Stomach smooth muscle (tissue), 2 donors: Measurements from ENCODE around the gene C2orf92.

Experiments
- H3K27ac ChIP-seq: one replicate; pipeline ENCODE4 v1.7.0; 2013; ENCODE audit warnings: mild to moderate bottlenecking, low read length, inconsistent platforms
- H3K27me3 ChIP-seq, 2 donors: one replicate each; pipeline ENCODE4 v1.7.0; 2013; ENCODE audit warnings: low read length in 2 of 2; ENCODE audit not compliant: insufficient read depth in 2 of 2, control insufficient read depth in 1 of 2
- H3K36me3 ChIP-seq, 2 donors: one replicate each; pipeline ENCODE4 v1.7.0; 2013; ENCODE audit warnings: low read length in 2 of 2; ENCODE audit not compliant: control insufficient read depth in 2 of 2, insufficient read depth in 2 of 2
- H3K4me1 ChIP-seq: one replicate; pipeline ENCODE4 v1.7.0; 2013; ENCODE audit warnings: low read length; ENCODE audit not compliant: control insufficient read depth, insufficient read depth
- H3K4me3 ChIP-seq, 2 donors: one replicate each; pipeline ENCODE4 v1.7.0; 2013; ENCODE audit warnings: low read length in 2 of 2
- H3K9ac ChIP-seq, 2 donors: one replicate each; pipeline ENCODE4 v1.7.0; 2013; ENCODE audit warnings: low read length in 2 of 2, mild to moderate bottlenecking in 1 of 2
- H3K9me3 ChIP-seq, 2 donors: one replicate each; pipeline ENCODE4 v1.7.0; 2013; ENCODE audit warnings: low read length in 2 of 2; ENCODE audit not compliant: control insufficient read depth in 2 of 2
- donor health status: healthy.
- donor health status: Pancreatic carcinoma.

Gene C2orf92

GRCh38 chr2:97740590-97741182 lies 71.2 kb downstream of the C2orf92 start:
- Histone ChIP-seq H3K27me3 (no peaks in the 10 kb centered on the region), H3K4me1 (no peaks in the 10 kb centered on the region), H3K27ac (no peak overlapping the region), H3K9me3 (no peaks in the 10 kb centered on the region), H3K4me3 (no peak overlapping the region), H3K9ac (no peak overlapping the region), H3K36me3 (peaks cover 0 to 4% of the 10 kb centered on the region in 2 donors)

GRCh38 chr2:97741251-97741650 lies 71.7 kb downstream of the C2orf92 start:
- no peak overlapping the region for H3K9ac ChIP-seq
- no peaks in the 10 kb centered on the region for H3K27me3 ChIP-seq
- no peaks in the 10 kb centered on the region for H3K9me3 ChIP-seq
- no peak overlapping the region for H3K4me3 ChIP-seq
- no peak overlapping the region for H3K27ac ChIP-seq
- peaks cover 0 to 4% of the 10 kb centered on the region in 2 donors for H3K36me3 ChIP-seq
- no peaks in the 10 kb centered on the region for H3K4me1 ChIP-seq

- no peaks in the 10 kb centered on the region for H3K4me1 ChIP-seq
- H3K36me3 ChIP-seq, result peaks cover 0 to 4% of the 10 kb centered on the region in 2 donors
- H3K9ac ChIP-seq, result no peak overlapping the region
- no peak overlapping the region for H3K4me3 ChIP-seq
- H3K9me3 ChIP-seq, result no peaks in the 10 kb centered on the region
- no peak overlapping the region for H3K27ac ChIP-seq
- H3K27me3 ChIP-seq, result no peaks in the 10 kb centered on the region
Measured at GRCh38 chr2:97741686-97742085, 72.2 kb downstream of the C2orf92 start.

GRCh38 chr2:97742381-97742847 lies 72.9 kb downstream of the C2orf92 start:
- no peak overlapping the region for H3K27ac ChIP-seq

GRCh38 chr2:97743913-97744312 lies 74.4 kb downstream of the C2orf92 start:
- Histone ChIP-seq H3K9ac (no peak overlapping the region), H3K9me3 (no peaks in the 10 kb centered on the region), H3K4me3 (no peak overlapping the region), H3K4me1 (peaks cover 7% of the 10 kb centered on the region), H3K27me3 (no peaks in the 10 kb centered on the region), H3K27ac (no peak overlapping the region), H3K36me3 (peaks cover 0 to 4% of the 10 kb centered on the region in 2 donors)

More at GRCh38 chr2:97742381-97742847, 72.9 kb downstream of the C2orf92 start:
- H3K4me1 ChIP-seq, result peaks cover 5% of the 10 kb centered on the region
- no peak overlapping the region for H3K4me3 ChIP-seq
- H3K27me3 ChIP-seq, result no peaks in the 10 kb centered on the region
- peaks cover 0 to 4% of the 10 kb centered on the region in 2 donors for H3K36me3 ChIP-seq
- H3K9me3 ChIP-seq, result no peaks in the 10 kb centered on the region
- no peak overlapping the region for H3K9ac ChIP-seq

GRCh38 chr2:97745474-97746174 lies 76.1 kb downstream of the C2orf92 start:
- Histone ChIP-seq H3K9ac (no peak overlapping the region), H3K36me3 (peaks cover 0 to 4% of the 10 kb centered on the region in 2 donors), H3K9me3 (no peaks in the 10 kb centered on the region), H3K27me3 (no peaks in the 10 kb centered on the region), H3K27ac (no peak overlapping the region), H3K4me3 (no peak overlapping the region), H3K4me1 (peaks cover 7% of the 10 kb centered on the region)

- H3K4me3 ChIP-seq, result no peak overlapping the region
- H3K9me3 ChIP-seq, result no peaks in the 10 kb centered on the region
- peaks cover 0 to 4% of the 10 kb centered on the region in 2 donors for H3K36me3 ChIP-seq
- H3K9ac ChIP-seq, result no peak overlapping the region
- H3K4me1 ChIP-seq, result peaks cover 7% of the 10 kb centered on the region
- no peaks in the 10 kb centered on the region for H3K27me3 ChIP-seq
- no peak overlapping the region for H3K27ac ChIP-seq
Measured at GRCh38 chr2:97747285-97747684, 77.8 kb downstream of the C2orf92 start.

- Histone ChIP-seq H3K9me3 (no peaks in the 10 kb centered on the region), H3K4me3 (no peak overlapping the region), H3K9ac (no peak overlapping the region), H3K4me1 (peaks cover 7% of the 10 kb centered on the region), H3K36me3 (peaks cover 0 to 4% of the 10 kb centered on the region in 2 donors), H3K27me3 (no peaks in the 10 kb centered on the region), H3K27ac (no peak overlapping the region)
Measured at GRCh38 chr2:97747716-97748115, 78.2 kb downstream of the C2orf92 start.

GRCh38 chr2:97749581-97749980 lies 80.1 kb downstream of the C2orf92 start:
- H3K27me3 ChIP-seq, result no peaks in the 10 kb centered on the region
- peaks cover 7% of the 10 kb centered on the region for H3K4me1 ChIP-seq
- H3K36me3 ChIP-seq, result no peaks in the 10 kb centered on the region
- H3K4me3 ChIP-seq, result no peak overlapping the region
- no peak overlapping the region for H3K27ac ChIP-seq
- H3K9ac ChIP-seq, result no peak overlapping the region
- no peaks in the 10 kb centered on the region for H3K9me3 ChIP-seq

GRCh38 chr2:97750017-97750416 lies 80.5 kb downstream of the C2orf92 start:
- peaks cover 7% of the 10 kb centered on the region for H3K4me1 ChIP-seq
- H3K9me3 ChIP-seq, result no peaks in the 10 kb centered on the region
- no peaks in the 10 kb centered on the region for H3K27me3 ChIP-seq
- H3K36me3 ChIP-seq, result peaks cover 1 to 3% of the 10 kb centered on the region in 2 donors
- no peak overlapping the region for H3K4me3 ChIP-seq
- H3K27ac ChIP-seq, result no peak overlapping the region
- H3K9ac ChIP-seq, result no peak overlapping the region

- peaks cover 13 to 15% of the 10 kb centered on the region in 2 donors for H3K36me3 ChIP-seq
- H3K4me3 ChIP-seq, result no peak overlapping the region
- H3K9me3 ChIP-seq, result no peaks in the 10 kb centered on the region
- no peak overlapping the region for H3K9ac ChIP-seq
- peaks cover 7% of the 10 kb centered on the region for H3K4me1 ChIP-seq
- no peak overlapping the region for H3K27ac ChIP-seq
- H3K27me3 ChIP-seq, result no peaks in the 10 kb centered on the region
Measured at GRCh38 chr2:97751752-97752151, 82.2 kb downstream of the C2orf92 start.
